ENCODE measurements around the gene NELFA.

DNA sequence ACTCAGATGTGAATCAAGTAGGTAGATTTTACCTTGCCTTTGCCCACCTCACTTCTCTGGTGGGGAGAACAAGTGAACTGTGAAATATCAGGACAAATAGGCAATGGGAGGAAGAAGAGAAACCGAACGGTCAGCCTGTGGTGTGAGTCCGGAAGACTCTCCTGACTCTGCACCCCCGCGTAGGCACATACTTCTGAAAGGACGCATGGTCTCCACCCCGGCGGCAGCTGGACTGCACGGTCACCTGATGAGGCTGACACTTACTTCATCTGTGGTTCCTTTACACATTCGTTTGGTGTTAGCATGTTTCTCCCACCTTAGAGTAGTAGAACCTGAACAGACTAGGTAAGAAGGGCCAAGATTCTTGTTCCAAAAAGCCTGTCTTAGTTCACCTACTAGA, 58.4 kb downstream of the NELFA start:
- TF ChIP-seq RAD21 (IDR thresholded peaks at IDR 0.05; ENCODE audit: low read length) (no peak), CTCF (conservative IDR thresholded peaks at IDR 0.05; ENCODE audit: low read depth, low read length) (no peak)
